HK-2 (cell line): Measurements from ENCODE around the gene C8G.

Experiments
- DNase-seq: peaks from one replicate; pipeline ENCODE4 v3.0.0-alpha.2; 2018; ENCODE audit not compliant: unreplicated experiment

Gene C8G

DNA sequence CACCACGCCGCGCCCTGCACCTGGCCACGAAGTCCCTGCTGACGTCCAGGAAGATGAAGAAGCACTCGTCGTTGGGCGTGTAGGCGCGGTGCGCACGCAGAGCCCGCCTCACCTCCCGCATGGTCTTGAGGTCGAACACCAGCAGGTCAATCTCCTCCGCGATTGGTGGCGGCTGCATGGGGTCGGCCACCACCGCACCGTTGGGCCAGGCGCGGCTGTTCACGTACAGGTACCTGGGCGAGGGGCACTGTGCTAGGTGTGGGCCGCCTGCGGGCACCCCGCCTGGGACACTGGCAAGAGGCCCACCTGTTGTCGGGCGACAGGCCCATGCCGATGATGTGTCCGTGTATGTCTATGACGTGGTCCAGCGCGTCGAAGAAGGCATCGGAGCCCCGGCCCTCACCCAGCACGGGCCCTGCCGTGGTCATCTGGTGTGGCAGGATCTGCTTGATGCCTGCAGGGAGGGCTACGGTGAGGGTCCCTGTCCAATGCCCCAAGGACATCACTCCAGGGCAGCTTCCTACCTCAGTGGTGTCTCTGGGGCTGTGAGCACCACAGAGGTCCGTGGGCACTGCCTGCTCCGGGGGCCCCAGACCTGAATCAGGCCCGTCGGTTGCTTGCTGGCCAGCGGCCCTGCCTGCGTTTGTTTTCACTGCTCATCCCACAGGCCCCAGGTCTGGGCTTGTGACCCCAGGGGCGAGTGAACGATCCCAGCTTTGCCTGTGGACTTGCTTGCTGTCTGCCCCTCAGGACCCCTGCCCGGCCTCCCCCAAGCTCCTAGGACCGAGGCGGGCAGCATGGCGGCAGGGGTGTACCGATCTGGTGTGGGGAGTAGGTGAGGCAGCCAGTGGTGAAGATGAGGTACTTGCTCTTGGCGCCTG, 3.6 kb upstream of the C8G start:
- DNase-seq = no peak

DNA sequence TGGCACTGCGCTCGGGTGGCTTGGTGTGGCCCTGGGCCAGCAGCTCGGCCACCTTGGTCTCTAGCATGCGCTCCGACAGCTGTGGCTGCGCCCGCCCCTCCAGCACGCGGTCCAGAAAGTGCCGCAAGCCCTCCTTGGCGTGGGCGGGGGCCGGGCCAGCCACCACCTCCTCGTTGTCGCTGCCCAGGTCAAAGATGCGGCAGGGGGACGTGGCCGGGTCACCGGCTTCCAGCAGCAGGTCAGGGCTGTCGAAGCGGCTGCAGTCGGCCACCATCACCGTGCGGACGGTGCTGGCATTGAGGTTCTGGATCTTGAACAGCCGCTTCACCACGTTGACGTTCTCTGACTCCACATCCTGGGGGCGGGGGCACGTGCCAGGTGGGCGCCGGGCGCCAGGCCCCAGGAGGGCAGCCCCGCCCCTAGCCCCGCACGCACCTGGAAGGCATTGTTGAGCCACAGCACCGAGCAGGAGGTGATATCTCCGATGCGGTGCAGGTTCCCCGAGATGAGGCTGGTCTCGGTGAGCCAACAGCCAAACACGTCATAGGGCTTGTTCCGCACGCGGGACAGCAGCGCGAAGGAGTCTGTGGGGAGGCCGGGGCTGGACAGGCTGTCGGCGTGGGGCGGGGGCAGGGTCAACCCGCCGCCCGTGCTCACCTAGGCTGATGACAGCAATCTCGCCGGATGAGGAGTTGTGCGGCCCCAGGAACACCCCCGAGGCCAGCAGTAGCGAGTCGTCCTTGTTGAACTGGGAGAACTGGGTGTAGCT, 2.7 kb upstream of the C8G start:
- no peak for DNase-seq

DNA sequence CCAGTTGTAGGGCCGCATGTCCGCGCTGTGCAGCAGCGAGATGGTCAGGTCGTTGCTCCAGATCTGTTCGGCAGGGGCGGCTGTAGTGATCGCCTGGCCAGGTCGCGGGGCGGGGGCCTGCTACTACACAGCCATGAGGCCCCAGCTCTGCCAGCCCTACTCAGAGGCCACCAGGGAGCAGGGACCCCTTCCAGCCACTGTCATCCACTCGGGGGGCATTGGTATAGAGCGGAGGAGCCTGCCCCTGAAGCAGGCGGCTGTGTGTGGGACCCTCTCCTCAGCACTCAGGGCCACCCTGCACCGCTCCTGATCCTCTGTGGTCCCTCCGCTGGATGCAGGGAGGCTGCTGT, 2.2 kb upstream of the C8G start:
- DNase-seq = no peak

DNA sequence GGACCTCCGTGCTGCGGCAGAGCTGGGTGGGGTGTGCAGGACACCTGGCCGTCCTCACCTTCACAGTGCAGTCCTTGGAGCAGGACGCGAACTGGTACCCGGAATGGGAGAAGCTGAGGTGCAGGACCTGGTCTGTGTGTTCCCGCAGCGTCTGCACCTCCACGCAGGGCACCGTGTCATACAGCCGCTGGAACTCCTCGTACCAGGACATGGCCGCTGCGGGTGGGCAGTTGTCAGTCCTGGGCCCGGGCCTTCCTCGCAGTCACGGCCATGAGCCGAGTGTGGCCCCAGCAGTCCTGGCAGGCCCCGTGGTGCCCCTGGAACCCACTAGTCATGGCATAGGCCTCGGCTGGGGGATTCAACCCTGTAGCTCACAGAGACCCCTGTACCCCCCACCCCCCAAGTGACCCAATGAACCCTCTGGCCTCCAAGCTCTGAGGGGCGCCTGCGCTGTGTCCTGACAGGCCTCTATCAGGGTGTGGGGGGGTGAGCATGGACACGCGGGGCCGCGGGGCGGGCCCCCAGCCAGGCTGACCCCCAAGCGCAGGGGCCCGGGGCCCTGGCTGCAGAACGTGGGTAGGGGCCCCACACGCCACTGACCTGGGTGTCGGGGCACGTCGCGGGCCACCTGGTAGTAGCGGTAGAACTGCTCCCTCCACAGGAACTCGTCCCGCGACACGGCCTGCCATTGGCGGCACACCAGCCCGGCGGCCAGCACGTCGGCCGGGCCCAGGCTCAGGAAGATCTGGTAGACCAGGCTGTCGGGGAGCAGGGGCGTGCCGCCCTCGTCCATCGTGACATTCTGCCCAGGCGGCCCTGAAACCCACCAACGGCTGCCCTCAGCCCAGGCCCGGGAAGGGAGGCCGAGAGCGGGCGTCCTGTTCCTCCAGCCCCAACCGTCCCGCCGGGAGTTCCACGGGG, 1.5 kb upstream of the C8G start:
- DNase-seq = peak; percentile 60

DNA sequence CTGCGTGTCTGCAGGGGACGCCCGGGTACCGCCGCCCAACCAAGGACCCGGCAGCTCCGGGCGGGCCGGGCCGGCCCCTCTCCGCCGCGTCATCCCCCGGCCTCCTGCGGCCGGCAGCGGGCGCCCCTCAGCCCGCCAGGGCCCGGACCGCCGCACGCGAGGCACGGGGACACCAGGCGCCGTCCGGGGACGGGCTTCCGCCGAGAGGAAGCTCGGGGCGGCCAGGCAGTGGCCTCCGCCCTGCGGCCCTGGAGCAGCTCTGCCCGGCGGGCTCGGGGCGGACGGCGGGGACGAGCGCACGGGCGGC, 878 bp upstream of the C8G start:
- DNase-seq = peak; percentile 58

DNA sequence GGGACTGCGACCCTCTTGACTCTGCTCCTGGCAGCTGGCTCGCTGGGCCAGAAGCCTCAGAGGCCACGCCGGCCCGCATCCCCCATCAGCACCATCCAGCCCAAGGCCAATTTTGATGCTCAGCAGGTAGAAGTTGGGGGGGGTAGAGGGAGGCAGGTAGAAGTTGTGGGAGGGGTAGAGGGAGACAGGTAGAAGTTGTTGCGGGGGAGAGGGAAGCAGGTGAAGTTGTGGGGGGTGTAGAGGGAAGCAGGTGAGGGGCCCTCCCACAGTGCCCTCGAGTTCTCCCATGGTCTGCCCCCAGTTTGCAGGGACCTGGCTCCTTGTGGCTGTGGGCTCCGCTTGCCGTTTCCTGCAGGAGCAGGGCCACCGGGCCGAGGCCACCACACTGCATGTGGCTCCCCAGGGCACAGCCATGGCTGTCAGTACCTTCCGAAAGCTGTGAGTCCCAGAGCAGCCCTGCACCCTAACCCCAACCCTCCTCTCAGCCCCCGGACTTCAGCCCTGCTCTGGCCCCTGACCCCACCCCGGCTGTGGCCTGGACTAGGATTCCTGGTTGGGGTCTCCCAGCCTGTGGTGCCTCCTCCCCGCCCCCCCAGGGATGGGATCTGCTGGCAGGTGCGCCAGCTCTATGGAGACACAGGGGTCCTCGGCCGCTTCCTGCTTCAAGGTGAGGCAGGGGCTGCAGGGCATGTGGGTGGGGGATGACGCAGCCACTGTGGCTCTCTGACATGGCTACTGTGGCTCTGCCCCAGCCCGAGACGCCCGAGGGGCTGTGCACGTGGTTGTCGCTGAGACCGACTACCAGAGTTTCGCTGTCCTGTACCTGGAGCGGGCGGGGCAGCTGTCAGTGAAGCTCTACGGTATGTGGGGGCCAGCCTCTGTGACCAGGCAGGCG, 537 bp downstream of the C8G start:
- DNase-seq = no peak

DNA sequence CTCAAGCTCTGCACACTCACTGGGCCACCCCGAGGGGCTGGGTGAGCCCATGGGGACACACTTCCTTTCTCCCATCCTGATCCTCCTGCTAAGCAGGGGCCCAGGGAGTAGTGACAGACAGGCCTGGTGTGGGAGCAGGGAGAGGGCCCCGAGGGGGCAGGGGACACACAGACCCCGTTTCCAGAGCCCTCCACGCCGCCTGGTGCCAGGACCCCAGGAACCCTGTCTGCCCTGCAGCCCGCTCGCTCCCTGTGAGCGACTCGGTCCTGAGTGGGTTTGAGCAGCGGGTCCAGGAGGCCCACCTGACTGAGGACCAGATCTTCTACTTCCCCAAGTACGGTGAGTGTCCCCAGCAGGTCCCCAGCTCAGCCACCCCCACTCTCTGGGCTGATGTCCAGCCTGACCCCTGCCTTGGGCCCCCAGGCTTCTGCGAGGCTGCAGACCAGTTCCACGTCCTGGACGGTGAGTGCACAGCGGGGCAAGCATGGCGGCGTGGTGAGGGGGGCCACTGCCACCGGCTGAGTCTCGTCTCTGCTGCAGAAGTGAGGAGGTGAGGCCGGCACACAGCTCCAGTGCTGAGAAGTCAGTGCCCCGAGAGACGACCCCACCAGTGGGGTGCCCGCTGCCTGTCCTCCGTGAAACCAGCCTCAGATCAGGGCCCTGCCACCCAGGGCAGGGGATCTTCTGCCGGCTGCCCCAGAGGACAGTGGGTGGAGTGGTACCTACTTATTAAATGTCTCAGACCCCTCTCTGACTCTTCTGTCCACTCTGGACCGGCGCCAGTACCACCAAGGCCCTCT, 1.4 kb downstream of the C8G start:
- no peak for DNase-seq

DNA sequence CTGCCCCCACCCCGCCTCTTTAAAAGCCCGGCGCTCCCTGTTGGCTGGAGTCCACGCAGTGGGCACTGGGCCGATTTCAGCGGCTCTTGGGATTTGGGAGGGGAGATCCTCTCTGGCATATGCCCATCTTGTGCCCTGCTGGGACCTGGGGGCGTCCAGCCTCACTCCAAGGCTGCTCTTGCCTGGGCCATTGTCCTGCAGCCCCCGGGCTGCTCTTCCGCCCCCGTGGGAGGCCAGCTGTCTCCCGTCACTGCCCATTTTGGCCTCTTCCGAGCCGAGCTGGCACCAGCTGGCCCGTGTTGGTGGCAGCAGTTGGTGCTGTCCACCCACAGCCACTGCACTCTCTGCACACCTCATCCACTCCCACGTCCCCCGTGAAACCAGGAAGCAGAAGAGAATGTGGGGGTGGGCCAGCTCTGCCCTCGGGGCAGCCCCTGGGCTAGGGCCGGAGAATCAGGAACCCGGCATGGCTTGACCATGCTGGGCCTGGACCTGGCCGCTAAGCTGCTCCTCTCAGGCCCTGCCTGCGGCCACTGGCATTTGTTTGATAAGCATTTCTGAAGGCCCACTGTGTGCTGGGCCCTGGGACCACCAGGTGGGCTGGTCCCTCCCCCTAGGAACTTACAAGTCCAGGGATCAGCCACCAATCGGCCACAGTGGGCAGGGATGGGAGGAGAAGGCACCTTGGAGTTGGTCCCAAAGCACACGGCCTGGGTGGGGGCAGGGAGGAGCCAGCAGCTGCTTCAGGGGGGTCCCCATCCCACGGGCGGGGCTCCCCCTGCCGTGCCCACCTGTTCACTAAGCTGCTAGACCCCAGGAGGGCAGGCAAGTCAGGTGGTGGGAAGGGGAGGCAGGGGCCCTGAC, 2.2 kb downstream of the C8G start:
- DNase-seq = no peak

DNA sequence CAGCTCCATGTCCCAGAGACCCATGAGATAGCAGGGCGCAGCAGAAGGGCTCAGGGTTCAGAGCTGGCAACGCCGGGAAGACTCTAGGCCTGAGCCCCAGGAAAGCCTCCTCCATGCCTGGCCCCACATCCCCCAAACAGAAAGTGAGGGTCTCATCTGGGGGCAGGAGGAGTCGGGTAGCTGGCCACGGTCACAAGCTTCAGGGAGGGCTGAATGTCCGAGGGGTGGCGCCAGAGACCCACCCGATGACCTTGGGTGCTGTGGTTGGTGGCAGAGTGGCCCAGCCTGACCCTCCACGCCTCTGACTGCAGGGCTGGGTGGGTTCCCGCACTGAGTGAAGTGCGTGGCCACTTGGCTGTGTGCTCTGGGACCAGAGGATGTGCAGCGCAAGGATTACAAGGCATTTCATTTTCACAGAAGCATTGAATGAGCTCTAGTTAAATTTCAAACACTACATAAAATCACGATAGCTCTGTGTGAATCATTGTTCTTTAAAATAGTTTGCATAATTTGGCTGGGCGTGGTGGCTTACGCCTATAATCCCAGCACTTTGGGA, 3.0 kb downstream of the C8G start:
- peak; percentile 43 for DNase-seq

DNA sequence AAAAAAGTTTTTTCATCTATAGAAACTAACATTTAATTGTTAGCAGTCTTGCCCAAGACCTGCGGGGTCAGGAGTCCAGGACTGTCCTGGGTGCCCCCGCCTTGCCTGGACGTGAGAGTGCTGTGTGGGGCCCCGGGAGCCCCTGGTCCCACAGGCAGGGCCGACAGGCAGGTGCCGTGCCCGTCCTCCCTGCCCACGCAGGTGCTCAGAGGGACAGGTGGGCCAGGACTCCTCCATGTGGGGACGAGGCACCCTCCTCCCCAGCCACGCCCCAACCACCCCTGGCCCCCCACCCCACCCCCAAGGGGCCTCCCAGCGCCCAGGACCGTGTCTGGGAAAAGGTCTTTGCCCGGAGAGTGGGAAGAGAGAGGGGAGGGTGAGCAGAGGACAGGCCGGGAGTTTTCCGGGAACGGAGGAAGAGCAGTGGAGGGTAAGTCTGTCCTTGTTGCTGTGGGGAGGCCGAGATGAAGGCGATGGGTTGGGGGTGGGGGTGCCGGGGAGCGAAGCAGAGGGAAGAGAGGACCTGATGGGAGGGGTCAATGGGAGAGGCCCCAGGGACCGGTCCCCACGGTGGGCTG, 4.3 kb downstream of the C8G start:
- no peak for DNase-seq

DNA sequence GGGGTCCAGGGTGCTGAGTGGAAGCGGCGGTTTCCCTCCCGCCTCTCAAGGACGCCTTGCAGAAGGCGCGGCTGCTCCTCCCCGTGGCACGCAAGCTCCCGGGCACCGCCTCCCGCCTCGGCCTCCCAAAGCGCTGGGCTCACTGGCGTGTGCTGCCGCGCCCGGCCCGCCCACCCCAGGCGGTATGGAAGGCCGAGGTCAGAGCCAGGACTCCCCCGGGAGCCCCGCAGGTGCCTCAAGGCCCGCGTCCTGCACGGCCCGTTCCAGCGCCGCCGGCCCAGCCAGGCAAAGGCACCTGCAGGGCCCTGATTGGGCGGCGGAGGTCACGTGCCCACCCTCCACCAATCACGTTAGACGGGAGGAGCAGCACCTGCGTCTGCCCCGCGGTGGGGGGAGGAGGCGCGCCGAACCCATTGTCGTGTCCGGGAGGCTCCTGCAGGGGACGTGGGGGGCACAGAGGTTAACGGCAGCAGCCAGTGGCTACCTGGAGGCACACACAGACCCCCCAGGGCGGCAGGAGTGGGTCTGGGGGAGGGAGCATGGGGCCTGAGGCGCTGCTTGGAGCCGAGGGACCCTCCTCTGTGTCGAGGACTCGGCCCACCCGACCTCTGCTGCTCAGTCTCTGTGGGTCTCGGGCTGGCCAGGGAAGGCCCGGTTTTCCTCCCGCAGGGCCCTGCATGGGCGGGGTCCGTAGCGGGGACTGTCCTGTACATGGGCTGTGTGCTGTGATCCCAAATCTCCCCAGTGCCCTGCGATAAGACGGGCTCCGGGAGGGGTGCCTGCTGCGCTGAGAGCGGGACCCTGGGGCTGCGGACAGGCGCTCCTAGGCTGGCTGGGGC, 5.0 kb downstream of the C8G start:
- DNase-seq = peak; percentile 98

DNA sequence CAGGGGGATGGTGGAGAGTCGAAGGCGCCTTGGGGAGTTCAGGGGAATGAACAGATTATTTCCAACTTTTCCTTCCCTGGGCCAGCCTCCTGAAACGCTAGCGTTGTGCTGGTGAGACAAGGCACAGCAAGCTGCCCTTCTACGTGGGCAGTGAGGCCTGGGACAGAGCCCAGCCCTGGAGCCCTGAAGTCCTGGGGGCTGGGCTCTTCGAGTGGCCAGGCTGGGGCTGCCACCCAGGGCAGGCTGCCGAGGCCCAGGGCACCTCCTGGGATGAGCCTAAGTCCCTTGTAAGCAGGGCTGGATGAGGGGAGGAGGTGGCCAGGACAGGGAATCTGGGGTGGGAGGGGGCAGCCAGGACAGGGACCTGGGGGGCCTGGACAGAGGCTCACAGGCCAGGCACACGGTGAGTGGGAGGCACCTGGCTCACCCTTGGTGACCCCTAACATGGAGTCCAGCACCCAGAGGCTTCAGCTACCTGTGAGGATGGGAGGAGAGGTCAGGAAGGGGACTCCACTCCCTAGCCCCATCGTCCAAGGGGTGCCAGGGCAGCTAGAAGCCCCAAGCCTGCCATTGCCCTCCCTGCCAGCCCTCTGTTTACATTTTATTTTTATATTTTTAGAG, 5.7 kb downstream of the C8G start:
- DNase-seq = no peak

DNA sequence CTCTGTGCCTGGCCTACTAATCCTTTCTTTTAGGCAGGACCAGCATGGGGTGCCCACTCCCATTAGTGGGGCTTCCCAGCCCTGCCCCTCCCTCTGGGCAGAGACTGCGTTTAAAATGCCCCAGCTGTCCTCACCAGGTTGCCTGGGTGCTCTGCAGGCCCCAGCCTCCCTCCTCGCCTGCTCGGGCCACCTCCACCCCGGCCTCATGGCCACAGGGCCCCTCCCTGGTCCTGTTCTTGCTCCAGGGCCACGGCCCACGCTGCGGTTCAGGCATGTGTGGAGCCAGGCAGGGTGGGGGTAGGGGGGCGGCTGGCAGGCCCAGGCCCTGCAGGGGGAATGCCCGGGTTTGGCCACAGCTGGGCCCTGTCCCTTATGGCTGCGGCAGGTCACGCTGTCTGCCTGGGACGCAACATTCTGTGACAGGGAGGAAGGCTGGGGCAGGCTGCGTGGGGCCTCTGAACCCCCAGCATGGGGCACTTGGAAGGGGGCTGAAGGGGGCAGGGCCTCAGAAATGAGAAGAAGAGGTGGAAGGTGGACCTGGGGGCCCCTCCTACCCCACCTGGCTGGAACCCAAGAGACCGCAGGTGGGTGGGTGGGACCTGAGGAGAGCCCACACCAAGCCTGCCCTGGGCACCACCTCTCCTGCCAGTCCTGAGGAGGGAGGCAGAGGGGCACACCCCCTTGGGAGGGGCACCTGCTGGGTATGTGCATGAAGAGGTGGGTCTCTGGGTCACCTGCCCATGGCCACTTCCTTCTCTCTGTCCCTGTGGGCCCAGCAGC, 6.7 kb downstream of the C8G start, which contains the start of gene LCN12:
LCN12 (plus strand) TSS at position 733 of the 780 bp plus-strand sequence. CDS start 55 bp downstream, outside the sequence.
- no peak for DNase-seq

DNA sequence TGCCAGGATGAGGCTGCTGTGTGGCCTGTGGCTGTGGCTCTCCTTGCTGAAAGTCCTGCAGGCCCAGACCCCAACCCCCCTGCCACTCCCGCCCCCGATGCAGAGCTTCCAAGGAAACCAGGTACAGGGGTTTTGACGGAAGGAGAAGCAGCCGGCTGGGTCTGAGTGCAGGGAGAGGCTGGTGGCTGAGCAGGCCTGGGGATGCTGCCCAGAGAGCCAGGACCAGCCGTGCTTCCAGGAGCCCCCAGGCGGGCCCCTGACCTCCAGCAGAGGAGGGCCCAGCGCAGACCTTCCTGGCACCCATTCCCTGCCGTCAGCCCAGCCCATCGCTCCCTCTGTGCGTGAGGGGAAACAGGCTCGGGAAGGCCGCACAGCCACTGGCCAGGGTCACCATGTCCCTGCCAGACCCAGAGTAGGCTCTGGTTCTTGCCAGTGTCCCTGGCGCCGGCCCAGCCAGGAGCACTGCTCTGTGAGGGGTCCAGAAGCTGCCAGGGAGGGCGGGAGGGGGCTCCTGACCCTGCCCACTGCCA, 7.3 kb downstream of the C8G start:
- no peak for DNase-seq

DNA sequence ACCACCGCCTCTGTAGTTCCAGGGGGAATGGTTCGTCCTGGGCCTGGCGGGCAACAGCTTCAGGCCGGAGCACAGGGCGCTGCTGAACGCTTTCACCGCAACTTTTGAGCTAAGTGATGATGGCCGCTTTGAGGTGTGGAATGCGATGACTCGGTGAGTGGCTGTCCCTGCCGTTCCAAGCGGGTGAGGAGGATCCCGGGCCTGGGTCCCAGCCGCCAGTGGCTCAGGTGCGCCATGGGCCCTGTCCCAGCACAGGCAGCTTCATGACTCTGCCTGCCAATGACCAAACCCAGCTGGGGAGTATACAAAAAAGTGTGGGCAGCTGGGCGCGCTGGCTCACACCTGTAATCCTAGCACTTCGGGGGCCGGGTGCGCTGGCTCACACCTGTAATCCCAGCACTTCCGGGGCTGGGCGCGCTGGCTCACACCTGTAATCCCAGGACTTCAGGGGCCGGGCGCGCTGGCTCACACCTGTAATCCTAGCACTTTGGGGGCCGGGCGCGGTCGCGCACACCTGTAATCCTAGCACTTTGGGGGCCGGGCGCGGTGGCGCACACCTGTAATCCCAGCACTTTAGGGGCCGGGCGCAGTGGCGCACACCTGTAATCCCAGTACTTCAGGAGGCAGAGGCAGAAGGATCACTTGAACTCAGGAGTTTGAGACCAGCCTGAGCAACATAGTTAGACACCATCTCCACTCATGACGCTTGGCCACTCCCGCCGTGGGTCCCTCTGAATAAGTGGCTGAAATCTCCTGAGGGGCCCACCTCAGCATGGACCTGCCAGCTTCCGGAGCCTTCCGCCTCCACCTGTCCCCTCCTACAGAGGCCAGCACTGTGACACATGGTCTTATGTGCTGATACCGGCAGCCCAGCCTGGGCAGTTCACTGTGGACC, 8.1 kb downstream of the C8G start:
- DNase-seq = no peak
